Esophagus squamous epithelium (tissue), 4 donors: ENCODE results near the gene CES2.
"Not testable (repeated sequence)": the region's sequence is repeated elsewhere in the genome, so short reads cannot be mapped to it uniquely, and the experiment has no call there.

Source experiments
- CTCF ChIP-seq, 6 experiments: fragments of 450-650 bp in 4 of 6; fragments of 200-600 bp in 2 of 6; sonication (generic) in 2 of 6; IDR thresholded peaks; one replicate each; pipeline ENCODE4 v1.5.1; 2016 to 2019; ENCODE audit warnings: antibody characterized with exemption in 6 of 6, mild to moderate bottlenecking in 4 of 6, moderate library complexity in 4 of 6
- POLR2A ChIP-seq, 4 donors: fragments of 450-650 bp; IDR thresholded peaks; one replicate each; pipeline ENCODE4 v1.6.1; 2017; ENCODE audit warnings: antibody characterized with exemption in 4 of 4, mild to moderate bottlenecking in 4 of 4, moderate library complexity in 3 of 4

- TF ChIP-seq CTCF, POLR2A (IDR thresholded peaks at IDR 0.05): not testable (repeated sequence)
These were observed 39.0 kb downstream of the CES2 start for GRCh38 chr16:66974156-66974931.
